Dermis blood vessel endothelial cell (primary cell): ENCODE data around the gene SLC8A1. TPM values are rescaled to one million over a fixed set of nuclear protein-coding genes. Genes with fewer than 3 reads are reported as not detected.

Experiments used
- DNase-seq: peaks from one replicate; pipeline ENCODE4 v3.0.0; 2010
- total RNA-seq: library from RNA; depleted of rRNA; stranded (reverse); fragments of >200 nt; gene quantifications from 2 replicates; pipeline ENCODE4 v1.2.3, GENCODE V29; 2014

Gene SLC8A1
- total RNA-seq, 1 donor from 2014 or later, result 1.5 TPM

GRCh38 chr2:40224318-40224717, 227.6 kb downstream of the SLC8A1 start:
- DNase-seq, result no peak

- no peak for DNase-seq
These were observed 231.5 kb downstream of the SLC8A1 start for GRCh38 chr2:40220177-40220925.

- DNase-seq, result no peak
These were observed 232.7 kb downstream of the SLC8A1 start for GRCh38 chr2:40219141-40219540.

GRCh38 chr2:40218679-40219078, 233.2 kb downstream of the SLC8A1 start:
- no peak for DNase-seq

- no peak for DNase-seq
These were observed 238.3 kb downstream of the SLC8A1 start for GRCh38 chr2:40213619-40214018.

- peak; percentile 6 for DNase-seq
These were observed 238.8 kb downstream of the SLC8A1 start for GRCh38 chr2:40213071-40213470.

GRCh38 chr2:40210968-40211353, 240.9 kb downstream of the SLC8A1 start:
- DNase-seq, result no peak

- DNase-seq, result no peak
These were observed 241.4 kb downstream of the SLC8A1 start for GRCh38 chr2:40210344-40210967.

GRCh38 chr2:40209761-40210160, 242.1 kb downstream of the SLC8A1 start:
- DNase-seq, result no peak

GRCh38 chr2:40208463-40208862, 243.4 kb downstream of the SLC8A1 start:
- DNase-seq, result no peak

GRCh38 chr2:40204268-40204667, 247.6 kb downstream of the SLC8A1 start:
- no peak for DNase-seq

GRCh38 chr2:40202798-40203400, 249.0 kb downstream of the SLC8A1 start:
- DNase-seq, result no peak

GRCh38 chr2:40201425-40201824, 250.5 kb downstream of the SLC8A1 start:
- DNase-seq, result no peak

- no peak for DNase-seq
These were observed 251.4 kb downstream of the SLC8A1 start for GRCh38 chr2:40200366-40200915.

GRCh38 chr2:40199771-40200170, 252.1 kb downstream of the SLC8A1 start:
- DNase-seq, result no peak

- no peak for DNase-seq
These were observed 254.8 kb downstream of the SLC8A1 start for GRCh38 chr2:40197121-40197520.

GRCh38 chr2:40193670-40194026, 258.2 kb downstream of the SLC8A1 start:
- DNase-seq, result no peak

- DNase-seq, result no peak
These were observed 258.8 kb downstream of the SLC8A1 start for GRCh38 chr2:40192864-40193669.

- DNase-seq, result no peak
These were observed 261.4 kb downstream of the SLC8A1 start for GRCh38 chr2:40190457-40190856.

- no peak for DNase-seq
These were observed 262.0 kb downstream of the SLC8A1 start for GRCh38 chr2:40189881-40190280.

- no peak for DNase-seq
These were observed 264.8 kb downstream of the SLC8A1 start for GRCh38 chr2:40187054-40187453.

GRCh38 chr2:40184551-40184950, 267.3 kb downstream of the SLC8A1 start:
- no peak for DNase-seq

GRCh38 chr2:40181855-40182254, 270.0 kb downstream of the SLC8A1 start:
- no peak for DNase-seq
